ENCODE data around the gene GRAMD1B. TPM values are rescaled to one million over a fixed set of nuclear protein-coding genes. Genes with fewer than 3 reads are reported as not detected.

The GRAMD1B gene
- total and polyA plus RNA-seq, 5 donors from 2014 or later, result 1.7 to 10.8 (median 5.3) TPM

GRCh38 chr11:123390146-123390545, 39.9 kb upstream of the GRAMD1B start:
- Mint-ChIP-seq H3K4me3 (no peak overlapping the region), H3K27me3 (no peaks in the 10 kb centered on the region), H3K4me1 (no peaks in the 10 kb centered on the region), H3K9me3 (no peaks in the 10 kb centered on the region), H3K27ac (no peak overlapping the region), H3K36me3 (no peaks in the 10 kb centered on the region)
- H3K4me1 ChIP-seq (ENCODE audit: control insufficient read depth, insufficient read depth, low read length, poor library complexity, severe bottlenecking), result no peaks in the 10 kb centered on the region
- H3K36me3 ChIP-seq (ENCODE audit: control insufficient read depth, insufficient read depth, low read length), result no peaks in the 10 kb centered on the region
- no peaks in the 10 kb centered on the region for H3K27me3 ChIP-seq (ENCODE audit: control insufficient read depth, insufficient read depth, low read length)
- DNase-seq (no peak), ATAC-seq (ENCODE audit: low read depth in 2 of 2) (no peak)
- H3K4me3 ChIP-seq (ENCODE audit: low read depth, low read length), result no peak overlapping the region
- no peaks in the 10 kb centered on the region for H3K9me3 ChIP-seq (ENCODE audit: control insufficient read depth in 2 of 2, low read length in 2 of 2)
- no peak overlapping the region for H3K27ac ChIP-seq (ENCODE audit: insufficient read depth, low read length, poor library complexity, severe bottlenecking)

GRCh38 chr11:123391646-123392348, 38.3 kb upstream of the GRAMD1B start:
- no peaks in the 10 kb centered on the region for H3K9me3 Mint-ChIP-seq
- DNase-seq (no peak), ATAC-seq (ENCODE audit: low read depth in 2 of 2) (no peak)
- H3K36me3 Mint-ChIP-seq, result no peaks in the 10 kb centered on the region
- H3K4me1 ChIP-seq (ENCODE audit: control insufficient read depth, insufficient read depth, low read length, poor library complexity, severe bottlenecking), result no peaks in the 10 kb centered on the region
- H3K27me3 Mint-ChIP-seq, result no peaks in the 10 kb centered on the region
- H3K4me3 Mint-ChIP-seq, result no peak overlapping the region
- H3K4me1 Mint-ChIP-seq, result no peaks in the 10 kb centered on the region
- H3K4me3 ChIP-seq (ENCODE audit: low read depth, low read length), result no peak overlapping the region
- H3K27ac Mint-ChIP-seq, result no peak overlapping the region
- no peaks in the 10 kb centered on the region for H3K27me3 ChIP-seq (ENCODE audit: control insufficient read depth, insufficient read depth, low read length)
- H3K36me3 ChIP-seq (ENCODE audit: control insufficient read depth, insufficient read depth, low read length), result no peaks in the 10 kb centered on the region
- no peaks in the 10 kb centered on the region for H3K9me3 ChIP-seq (ENCODE audit: control insufficient read depth in 2 of 2, low read length in 2 of 2)
- H3K27ac ChIP-seq (ENCODE audit: insufficient read depth, low read length, poor library complexity, severe bottlenecking), result no peak overlapping the region

GRCh38 chr11:123392431-123392830, 37.6 kb upstream of the GRAMD1B start:
- no peak overlapping the region for H3K27ac ChIP-seq (ENCODE audit: insufficient read depth, low read length, poor library complexity, severe bottlenecking)
- H3K36me3 Mint-ChIP-seq, result no peaks in the 10 kb centered on the region
- no peaks in the 10 kb centered on the region for H3K9me3 Mint-ChIP-seq
- H3K4me1 ChIP-seq (ENCODE audit: control insufficient read depth, insufficient read depth, low read length, poor library complexity, severe bottlenecking), result no peaks in the 10 kb centered on the region
- ATAC-seq (ENCODE audit: low read depth in 2 of 2) (no peak), DNase-seq (no peak)
- H3K4me3 ChIP-seq (ENCODE audit: low read depth, low read length), result no peak overlapping the region
- H3K27ac Mint-ChIP-seq, result no peak overlapping the region
- no peaks in the 10 kb centered on the region for H3K27me3 Mint-ChIP-seq
- H3K4me1 Mint-ChIP-seq, result no peaks in the 10 kb centered on the region
- H3K4me3 Mint-ChIP-seq, result no peak overlapping the region
- no peaks in the 10 kb centered on the region for H3K9me3 ChIP-seq (ENCODE audit: control insufficient read depth in 2 of 2, low read length in 2 of 2)
- H3K27me3 ChIP-seq (ENCODE audit: control insufficient read depth, insufficient read depth, low read length), result no peaks in the 10 kb centered on the region
- H3K36me3 ChIP-seq (ENCODE audit: control insufficient read depth, insufficient read depth, low read length), result no peaks in the 10 kb centered on the region

GRCh38 chr11:123392844-123393243, 37.2 kb upstream of the GRAMD1B start:
- DNase-seq (no peak), ATAC-seq (ENCODE audit: low read depth in 2 of 2) (no peak)
- Mint-ChIP-seq H3K4me1 (no peaks in the 10 kb centered on the region), H3K27ac (no peak overlapping the region), H3K27me3 (no peaks in the 10 kb centered on the region), H3K9me3 (no peaks in the 10 kb centered on the region), H3K36me3 (no peaks in the 10 kb centered on the region), H3K4me3 (no peak overlapping the region)
- Histone ChIP-seq H3K9me3 (ENCODE audit: control insufficient read depth in 2 of 2, low read length in 2 of 2) (no peaks in the 10 kb centered on the region), H3K4me1 (ENCODE audit: control insufficient read depth, insufficient read depth, low read length, poor library complexity, severe bottlenecking) (no peaks in the 10 kb centered on the region), H3K27ac (ENCODE audit: insufficient read depth, low read length, poor library complexity, severe bottlenecking) (no peak overlapping the region), H3K4me3 (ENCODE audit: low read depth, low read length) (no peak overlapping the region), H3K36me3 (ENCODE audit: control insufficient read depth, insufficient read depth, low read length) (no peaks in the 10 kb centered on the region), H3K27me3 (ENCODE audit: control insufficient read depth, insufficient read depth, low read length) (no peaks in the 10 kb centered on the region)

GRCh38 chr11:123393312-123393927, 36.6 kb upstream of the GRAMD1B start:
- Histone ChIP-seq H3K27ac (ENCODE audit: insufficient read depth, low read length, poor library complexity, severe bottlenecking) (no peak overlapping the region), H3K4me3 (ENCODE audit: low read depth, low read length) (no peak overlapping the region), H3K4me1 (ENCODE audit: control insufficient read depth, insufficient read depth, low read length, poor library complexity, severe bottlenecking) (no peaks in the 10 kb centered on the region), H3K27me3 (ENCODE audit: control insufficient read depth, insufficient read depth, low read length) (no peaks in the 10 kb centered on the region), H3K9me3 (ENCODE audit: control insufficient read depth in 2 of 2, low read length in 2 of 2) (no peaks in the 10 kb centered on the region), H3K36me3 (ENCODE audit: control insufficient read depth, insufficient read depth, low read length) (no peaks in the 10 kb centered on the region)
- H3K4me1 Mint-ChIP-seq, result no peaks in the 10 kb centered on the region
- no peak for ATAC-seq (ENCODE audit: low read depth in 2 of 2)
- DNase-seq, result no peak
- H3K27me3 Mint-ChIP-seq, result no peaks in the 10 kb centered on the region
- H3K4me3 Mint-ChIP-seq, result no peak overlapping the region
- H3K36me3 Mint-ChIP-seq, result no peaks in the 10 kb centered on the region
- no peak overlapping the region for H3K27ac Mint-ChIP-seq
- no peaks in the 10 kb centered on the region for H3K9me3 Mint-ChIP-seq

- no peaks in the 10 kb centered on the region for H3K4me1 ChIP-seq (ENCODE audit: control insufficient read depth, insufficient read depth, low read length, poor library complexity, severe bottlenecking)
- no peak overlapping the region for H3K27ac Mint-ChIP-seq
- H3K4me1 Mint-ChIP-seq, result peaks cover 0 to 15% (median 0%) of the 10 kb centered on the region in 4 donors
- H3K27me3 Mint-ChIP-seq, result peaks cover 14% of the 10 kb centered on the region
- no peaks in the 10 kb centered on the region for H3K27me3 ChIP-seq (ENCODE audit: control insufficient read depth, insufficient read depth, low read length)
- no peaks in the 10 kb centered on the region for H3K9me3 Mint-ChIP-seq
- no peak overlapping the region for H3K4me3 ChIP-seq (ENCODE audit: low read depth, low read length)
- ATAC-seq (ENCODE audit: low read depth in 2 of 2) (no peak), DNase-seq (no peak)
- no peak overlapping the region for H3K4me3 Mint-ChIP-seq
- H3K9me3 ChIP-seq (ENCODE audit: control insufficient read depth in 2 of 2, low read length in 2 of 2), result no peaks in the 10 kb centered on the region
- H3K27ac ChIP-seq (ENCODE audit: insufficient read depth, low read length, poor library complexity, severe bottlenecking), result no peak overlapping the region
- H3K36me3 Mint-ChIP-seq, result no peaks in the 10 kb centered on the region
- H3K36me3 ChIP-seq (ENCODE audit: control insufficient read depth, insufficient read depth, low read length), result no peaks in the 10 kb centered on the region
Observed at GRCh38 chr11:123404676-123405075, 25.4 kb upstream of the GRAMD1B start.

- no peaks in the 10 kb centered on the region for H3K9me3 ChIP-seq (ENCODE audit: control insufficient read depth in 2 of 2, low read length in 2 of 2)
- Mint-ChIP-seq H3K4me1 (peaks cover 0 to 15% (median 0%) of the 10 kb centered on the region in 4 donors), H3K9me3 (no peaks in the 10 kb centered on the region), H3K36me3 (no peaks in the 10 kb centered on the region), H3K27ac (no peak overlapping the region), H3K4me3 (no peak overlapping the region), H3K27me3 (peaks cover 14% of the 10 kb centered on the region)
- ATAC-seq (ENCODE audit: low read depth in 2 of 2) (no peak), DNase-seq (no peak)
- H3K4me3 ChIP-seq (ENCODE audit: low read depth, low read length), result no peak overlapping the region
- no peaks in the 10 kb centered on the region for H3K27me3 ChIP-seq (ENCODE audit: control insufficient read depth, insufficient read depth, low read length)
- no peak overlapping the region for H3K27ac ChIP-seq (ENCODE audit: insufficient read depth, low read length, poor library complexity, severe bottlenecking)
- H3K4me1 ChIP-seq (ENCODE audit: control insufficient read depth, insufficient read depth, low read length, poor library complexity, severe bottlenecking), result no peaks in the 10 kb centered on the region
- H3K36me3 ChIP-seq (ENCODE audit: control insufficient read depth, insufficient read depth, low read length), result no peaks in the 10 kb centered on the region
Observed at GRCh38 chr11:123405123-123405592, 24.9 kb upstream of the GRAMD1B start.
